ENCODE data around the gene CHD2.
"Not testable (repeated sequence)": the region's sequence is repeated elsewhere in the genome, so short reads cannot be mapped to it uniquely, and the experiment has no call there.

Gene CHD2

GRCh38 chr15:93019090-93019489, 119.0 kb downstream of the CHD2 start:
- no peak for DNase-seq (ENCODE audit: low read depth in 2 of 2)

GRCh38 chr15:93019971-93020370, 119.8 kb downstream of the CHD2 start:
- no peak for DNase-seq (ENCODE audit: low read depth in 2 of 2)

- no peak for DNase-seq (ENCODE audit: low read depth in 2 of 2)
Measured at GRCh38 chr15:93020976-93021772, 121.0 kb downstream of the CHD2 start.

GRCh38 chr15:93024293-93024692, 124.2 kb downstream of the CHD2 start:
- no peak for DNase-seq (ENCODE audit: low read depth in 2 of 2)

GRCh38 chr15:93024716-93025624, 124.8 kb downstream of the CHD2 start:
- DNase-seq (ENCODE audit: low read depth in 2 of 2): no peak

- DNase-seq (ENCODE audit: low read depth in 2 of 2): no peak
Measured at GRCh38 chr15:93025625-93025982, 125.5 kb downstream of the CHD2 start.

- no peak for DNase-seq (ENCODE audit: low read depth in 2 of 2)
Measured at GRCh38 chr15:93026380-93026817, 126.3 kb downstream of the CHD2 start.

- no peak for DNase-seq (ENCODE audit: low read depth in 2 of 2)
Measured at GRCh38 chr15:93027413-93027812, 127.3 kb downstream of the CHD2 start.

GRCh38 chr15:93028111-93028631, 128.0 kb downstream of the CHD2 start:
- DNase-seq (ENCODE audit: low read depth in 2 of 2): no peak

GRCh38 chr15:93028632-93029213, 128.6 kb downstream of the CHD2 start:
- DNase-seq (ENCODE audit: low read depth in 2 of 2): no peak

GRCh38 chr15:93029214-93029835, 129.2 kb downstream of the CHD2 start:
- DNase-seq (ENCODE audit: low read depth in 2 of 2): no peak

GRCh38 chr15:93029836-93030429, 129.8 kb downstream of the CHD2 start:
- no peak for DNase-seq (ENCODE audit: low read depth in 2 of 2)

GRCh38 chr15:93030430-93031102, 130.4 kb downstream of the CHD2 start:
- peak; percentile 40 to 55 for DNase-seq (ENCODE audit: low read depth in 2 of 2)

- no peak for DNase-seq (ENCODE audit: low read depth in 2 of 2)
Measured at GRCh38 chr15:93031103-93031464, 131.0 kb downstream of the CHD2 start.

- not testable (repeated sequence) for DNase-seq (ENCODE audit: low read depth in 2 of 2)
Measured at GRCh38 chr15:93031557-93032384, 131.6 kb downstream of the CHD2 start.

GRCh38 chr15:93032515-93033206, 132.5 kb downstream of the CHD2 start:
- not testable (repeated sequence) for DNase-seq (ENCODE audit: low read depth in 2 of 2)

GRCh38 chr15:93033434-93034045, 133.4 kb downstream of the CHD2 start:
- DNase-seq (ENCODE audit: low read depth in 2 of 2): no peak

- DNase-seq (ENCODE audit: low read depth in 2 of 2): no peak
Measured at GRCh38 chr15:93034512-93034911, 134.4 kb downstream of the CHD2 start.
